Aorta (tissue), 5 donors: ENCODE data around the gene TTC32. TPM values are rescaled to one million over a fixed set of nuclear protein-coding genes. Genes with fewer than 3 reads are reported as not detected.
"Not testable (repeated sequence)": the region's sequence is repeated elsewhere in the genome, so short reads cannot be mapped to it uniquely, and the experiment has no call there.

Source experiments
- ATAC-seq: fragments of 200-7000 bp; cut with Tn5 transposase; one replicate; pipeline ENCODE4 v1.9.1; 2022; ENCODE audit warnings: moderate library complexity; ENCODE audit not compliant: low FRiP score
- DNase-seq, 2 donors: peaks; one replicate each; pipeline ENCODE4 v3.0.0-alpha.2; 2020
- H3K27ac ChIP-seq, 2 donors: one replicate each; pipeline ENCODE4 v1.5.1; 2013; ENCODE audit warnings: low read length in 2 of 2, mild to moderate bottlenecking in 2 of 2, moderate library complexity in 2 of 2, control low read depth in 1 of 2, inconsistent platforms in 1 of 2, low read depth in 1 of 2
- H3K27me3 ChIP-seq, 2 donors: one replicate each; pipeline ENCODE4 v1.6.1; 2013; ENCODE audit warnings: control low read depth in 1 of 2, low read length in 1 of 2, mild to moderate bottlenecking in 1 of 2, moderate library complexity in 1 of 2; ENCODE audit not compliant: insufficient read depth in 2 of 2, control insufficient read depth in 1 of 2
- H3K36me3 ChIP-seq, 2 donors: one replicate each; pipeline ENCODE4 v1.6.1; 2013; ENCODE audit warnings: control low read depth in 1 of 2, low read length in 1 of 2, mild to moderate bottlenecking in 1 of 2; ENCODE audit not compliant: insufficient read depth in 2 of 2, control insufficient read depth in 1 of 2
- H3K4me1 ChIP-seq, 2 donors: one replicate each; pipeline ENCODE4 v1.6.1; 2013; ENCODE audit warnings: low read length in 2 of 2, control low read depth in 1 of 2, mild to moderate bottlenecking in 1 of 2, moderate library complexity in 1 of 2; ENCODE audit not compliant: insufficient read depth in 2 of 2, control insufficient read depth in 1 of 2
- H3K4me3 ChIP-seq, 2 donors: one replicate each; pipeline ENCODE4 v1.5.1; 2013; ENCODE audit warnings: low read length in 2 of 2, control low read depth in 1 of 2, mild to moderate bottlenecking in 1 of 2
- H3K9me3 ChIP-seq: one replicate; pipeline ENCODE4 v1.6.1; 2013; ENCODE audit warnings: mild to moderate bottlenecking, low read length; ENCODE audit not compliant: control insufficient read depth
- WGBS, 2 donors: extraction: QIAGEN DNeasy Blood & Tissue Kit; methylation state at CpG; one replicate each; pipeline ENCODE4 v1.1.7; 2013; 5-methylcytosine and 5-hydroxymethylcytosine counted together
- intact Hi-C, 2 donors: fragments of 100-400 bp; cut with DNase I; formaldehyde crosslinking; loops; one replicate each; pipeline versions ENCODE4 v1.14.2 to v1.15.0; 2022
- polyA plus RNA-seq, 2 donors: library from polyadenylated mRNA; stranded (reverse); fragments of 200-250 nt; gene quantifications; one replicate each; pipeline ENCODE4 v1.2.3, GENCODE V29; 2013
- total RNA-seq, 2 donors: library from RNA; stranded (reverse); fragmentation: NEBNext Ultra II Directional; extraction: Animal tissue kit (Norgen Biotek cat#: 25700); gene quantifications; one replicate each; pipeline ENCODE4 v1.2.1, GENCODE V29; 2021
- donor health status: healthy with polysubstance abuse.
- donor health status: Bipolar disorder and iron deficiency.
- donor health status: DM: no; HTN: no; CAD: no.
- donor health status: DM: no; HTN: no; CAD: no.
- donor health status: DM: yes; HTN: yes; CAD: no.

TTC32 gene
- total and polyA plus RNA-seq, 4 donors, result 2.8 to 33.9 (median 14.6) TPM

GRCh38 chr2:19933351-19933981 lies 31.7 kb upstream of the TTC32 start:
- H3K36me3 ChIP-seq, result peaks cover 0 to 6% of the 10 kb centered on the region in 2 donors
- 17 to 19% methylated on average over 5 of the region's 5 CpGs for WGBS, 2 donors

GRCh38 chr2:19932928-19933327 lies 31.1 kb upstream of the TTC32 start:
- H3K4me1 ChIP-seq, result peaks cover 2 to 4% of the 10 kb centered on the region in 2 donors
- DNase-seq, result no peak
- intact Hi-C loops, result no loop called here
- peaks cover 1% of the 10 kb centered on the region for H3K9me3 ChIP-seq
- 56 to 68% methylated on average over 2 of the region's 2 CpGs for WGBS, 2 donors
- no peak overlapping the region for H3K27ac ChIP-seq
- no peaks in the 10 kb centered on the region for H3K27me3 ChIP-seq
- ATAC-seq, result no peak
- H3K4me3 ChIP-seq, result no peak overlapping the region
- H3K36me3 ChIP-seq, result peaks cover 0 to 6% of the 10 kb centered on the region in 2 donors

More at GRCh38 chr2:19933351-19933981, 31.7 kb upstream of the TTC32 start:
- Histone ChIP-seq H3K27ac (no peak overlapping the region), H3K9me3 (peaks cover 1% of the 10 kb centered on the region), H3K27me3 (no peaks in the 10 kb centered on the region), H3K4me1 (peaks cover 2 to 4% of the 10 kb centered on the region in 2 donors), H3K4me3 (no peak overlapping the region)
- intact Hi-C loops, result no loop called here
- no peak for ATAC-seq
- no peak for DNase-seq

- H3K27ac ChIP-seq, result no peak overlapping the region
- ATAC-seq (no peak), DNase-seq (no peak)
- H3K4me3 ChIP-seq, result no peak overlapping the region
- intact Hi-C loops, result no loop called here
- H3K4me1 ChIP-seq, result peaks cover 2 to 4% of the 10 kb centered on the region in 2 donors
- no peaks in the 10 kb centered on the region for H3K27me3 ChIP-seq
- H3K9me3 ChIP-seq, result peaks cover 1% of the 10 kb centered on the region
- peaks cover 0 to 3% of the 10 kb centered on the region in 2 donors for H3K36me3 ChIP-seq
Observed at GRCh38 chr2:19929226-19929625, 27.4 kb upstream of the TTC32 start.

- H3K27me3 ChIP-seq, H3K27ac ChIP-seq, intact Hi-C loops, H3K36me3 ChIP-seq, H3K4me1 ChIP-seq, H3K4me3 ChIP-seq, ATAC-seq, H3K9me3 ChIP-seq, DNase-seq: not testable (repeated sequence)
- 97 to 100% methylated on average over 1 of the region's 1 CpG for WGBS, 2 donors
Observed at GRCh38 chr2:19927816-19928215, 26.0 kb upstream of the TTC32 start.

- ATAC-seq, DNase-seq, H3K4me3 ChIP-seq, H3K36me3 ChIP-seq, H3K9me3 ChIP-seq, H3K4me1 ChIP-seq, H3K27ac ChIP-seq, H3K27me3 ChIP-seq, intact Hi-C loops: not testable (repeated sequence)
- 61 to 72% methylated on average over 4 of the region's 4 CpGs for WGBS, 2 donors
Observed at GRCh38 chr2:19924526-19924925, 22.7 kb upstream of the TTC32 start.

- whole genome bisulfite sequencing, 2 donors, result 65 to 97% methylated on average over 3 of the region's 3 CpGs
- H3K4me3 ChIP-seq, ATAC-seq, H3K9me3 ChIP-seq, DNase-seq, intact Hi-C loops, H3K4me1 ChIP-seq, H3K36me3 ChIP-seq, H3K27me3 ChIP-seq, H3K27ac ChIP-seq: not testable (repeated sequence)
Observed at GRCh38 chr2:19922188-19922587, 20.4 kb upstream of the TTC32 start.

- no peaks in the 10 kb centered on the region for H3K4me1 ChIP-seq
- intact Hi-C loops, result no loop called here
- H3K4me3 ChIP-seq, result no peak overlapping the region
- 88% methylated on average over 6 of the region's 6 CpGs for WGBS, 2 donors
- H3K9me3 ChIP-seq, result no peaks in the 10 kb centered on the region
- H3K27me3 ChIP-seq, result no peaks in the 10 kb centered on the region
- ATAC-seq, result no peak
- no peaks in the 10 kb centered on the region for H3K36me3 ChIP-seq
- no peak overlapping the region for H3K27ac ChIP-seq
- no peak for DNase-seq
Observed at GRCh38 chr2:19916385-19916950, 14.7 kb upstream of the TTC32 start.

- WGBS, 2 donors, result 83 to 85% methylated on average over 1 of the region's 1 CpG
Observed at GRCh38 chr2:19914266-19914975, 12.6 kb upstream of the TTC32 start.

More at GRCh38 chr2:19914266-19914975, 12.6 kb upstream of the TTC32 start:
- Histone ChIP-seq H3K36me3 (no peaks in the 10 kb centered on the region), H3K4me1 (no peaks in the 10 kb centered on the region), H3K4me3 (no peak overlapping the region), H3K27me3 (no peaks in the 10 kb centered on the region), H3K9me3 (no peaks in the 10 kb centered on the region), H3K27ac (no peak overlapping the region)
- intact Hi-C loops, result no loop called here
- no peak for ATAC-seq
- DNase-seq, result no peak
